Ascending aorta (tissue), 2 donors: Measurements from ENCODE around the gene TNNI3K. TPM values are rescaled to one million over a fixed set of nuclear protein-coding genes. Genes with fewer than 3 reads are reported as not detected.

ENCODE experiments used
- DNase-seq, 2 donors: peaks; one replicate each; pipeline ENCODE4 v3.0.0-alpha.2; 2019; ENCODE audit warnings: low spot score in 2 of 2
- H3K27ac ChIP-seq, 2 donors: fragments of 200-600 bp; sonication (generic); one replicate each; pipeline ENCODE4 v1.5.1; 2016 to 2017; ENCODE audit warnings: mild to moderate bottlenecking in 1 of 2
- H3K27me3 ChIP-seq: fragments of 200-600 bp; sonication (generic); one replicate; pipeline ENCODE4 v1.5.1; 2017
- H3K36me3 ChIP-seq, 2 donors: fragments of 200-600 bp; sonication (generic); one replicate each; pipeline ENCODE4 v1.5.1; 2016
- H3K4me1 ChIP-seq, 2 donors: fragments of 200-600 bp; sonication (generic); one replicate each; pipeline ENCODE4 v1.5.1; 2016 to 2017; ENCODE audit warnings: mild to moderate bottlenecking in 1 of 2
- H3K4me3 ChIP-seq, 2 donors: fragments of 200-600 bp; sonication (generic); one replicate each; pipeline ENCODE4 v1.5.1; 2016 to 2017; ENCODE audit warnings: mild to moderate bottlenecking in 1 of 2
- H3K9me3 ChIP-seq, 2 donors: fragments of 200-600 bp; sonication (generic); one replicate each; pipeline ENCODE4 v1.5.1; 2016
- CTCF ChIP-seq, 3 experiments: fragments of 200-600 bp in 2 of 3; fragments of 450-650 bp in 1 of 3; sonication (generic) in 2 of 3; IDR thresholded peaks; one replicate each; pipeline ENCODE4 v1.5.1; 2016 to 2019; ENCODE audit warnings: antibody characterized with exemption in 3 of 3, mild to moderate bottlenecking in 1 of 3, moderate library complexity in 1 of 3
- intact Hi-C: fragments of 100-400 bp; cut with DNase I; formaldehyde crosslinking; loops from one replicate; pipeline ENCODE4 v1.15.1; 2023
- total RNA-seq: library from RNA; depleted of rRNA; stranded (reverse); fragments of >200 nt; gene quantifications from one replicate; pipeline ENCODE4 v1.1.0, GENCODE V29; 2016

Gene TNNI3K
- total RNA-seq, 1 donor from 2014 or later = 3.9 TPM

- Histone ChIP-seq H3K9me3 (no peaks in the 10 kb centered on the region), H3K36me3 (no peaks in the 10 kb centered on the region), H3K27me3 (no peaks in the 10 kb centered on the region), H3K4me1 (no peaks in the 10 kb centered on the region), H3K4me3 (no peak overlapping the region), H3K27ac (no peak overlapping the region)
- no peak for DNase-seq
- intact Hi-C loops = no loop called here
- TF ChIP-seq CTCF (IDR thresholded peaks at IDR 0.05) = no peak
Observed at GRCh38 chr1:74403606-74404005, 168.4 kb downstream of the TNNI3K start.

GRCh38 chr1:74406759-74407158, 171.6 kb downstream of the TNNI3K start:
- no peaks in the 10 kb centered on the region for H3K9me3 ChIP-seq
- no peaks in the 10 kb centered on the region for H3K4me1 ChIP-seq
- no peak overlapping the region for H3K27ac ChIP-seq
- intact Hi-C loops = no loop called here
- TF ChIP-seq CTCF (IDR thresholded peaks at IDR 0.05) = no peak
- DNase-seq = no peak
- H3K27me3 ChIP-seq = no peaks in the 10 kb centered on the region
- no peaks in the 10 kb centered on the region for H3K36me3 ChIP-seq
- no peak overlapping the region for H3K4me3 ChIP-seq

GRCh38 chr1:74407902-74408301, 172.7 kb downstream of the TNNI3K start:
- Histone ChIP-seq H3K36me3 (no peaks in the 10 kb centered on the region), H3K4me1 (no peaks in the 10 kb centered on the region), H3K9me3 (no peaks in the 10 kb centered on the region), H3K27me3 (no peaks in the 10 kb centered on the region), H3K27ac (no peak overlapping the region), H3K4me3 (no peak overlapping the region)
- no peak for TF ChIP-seq CTCF (IDR thresholded peaks at IDR 0.05)
- intact Hi-C loops = no loop called here
- no peak for DNase-seq

- no peak overlapping the region for H3K27ac ChIP-seq
- intact Hi-C loops = no loop called here
- no peaks in the 10 kb centered on the region for H3K27me3 ChIP-seq
- H3K36me3 ChIP-seq = no peaks in the 10 kb centered on the region
- no peak for DNase-seq
- TF ChIP-seq CTCF (IDR thresholded peaks at IDR 0.05) = no peak
- H3K9me3 ChIP-seq = no peaks in the 10 kb centered on the region
- H3K4me1 ChIP-seq = no peaks in the 10 kb centered on the region
- H3K4me3 ChIP-seq = no peak overlapping the region
Observed at GRCh38 chr1:74412244-74412643, 177.1 kb downstream of the TNNI3K start.

- Histone ChIP-seq H3K9me3 (no peaks in the 10 kb centered on the region), H3K4me1 (no peaks in the 10 kb centered on the region), H3K27me3 (no peaks in the 10 kb centered on the region), H3K36me3 (no peaks in the 10 kb centered on the region), H3K27ac (no peak overlapping the region), H3K4me3 (no peak overlapping the region)
- intact Hi-C loops = no loop called here
- no peak for DNase-seq
- no peak for TF ChIP-seq CTCF (IDR thresholded peaks at IDR 0.05)
Observed at GRCh38 chr1:74415935-74416334, 180.7 kb downstream of the TNNI3K start.

GRCh38 chr1:74419611-74420010, 184.4 kb downstream of the TNNI3K start:
- Histone ChIP-seq H3K4me1 (no peaks in the 10 kb centered on the region), H3K4me3 (no peak overlapping the region), H3K27me3 (no peaks in the 10 kb centered on the region), H3K36me3 (no peaks in the 10 kb centered on the region), H3K27ac (no peak overlapping the region), H3K9me3 (no peaks in the 10 kb centered on the region)
- TF ChIP-seq CTCF (IDR thresholded peaks at IDR 0.05) = no peak
- DNase-seq = no peak
- intact Hi-C loops = no loop called here
